Daoy (cell line): Measurements from ENCODE around the gene EFCAB14. TPM values are rescaled to one million over a fixed set of nuclear protein-coding genes. Genes with fewer than 3 reads are reported as not detected.
"Not testable (repeated sequence)": the region's sequence is repeated elsewhere in the genome, so short reads cannot be mapped to it uniquely, and the experiment has no call there.

Experiments
- DNase-seq: peaks from one replicate; pipeline ENCODE4 v3.0.0-alpha.2; 2015; ENCODE audit warnings: low read depth
- total RNA-seq: library from RNA; depleted of rRNA; stranded (reverse); fragments of >200 nt; shearing (Covaris generic); gene quantifications from 2 replicates; pipeline ENCODE4 v1.2.3, GENCODE V29; 2014

EFCAB14 gene
- total RNA-seq, 1 experiment from 2014 or later, result 45.9 TPM

GRCh38 chr1:46686255-46686654 lies 32.7 kb downstream of the EFCAB14 start:
- no peak for DNase-seq

- DNase-seq, result no peak
These were observed 34.2 kb downstream of the EFCAB14 start for GRCh38 chr1:46684670-46685069.

GRCh38 chr1:46682064-46682463 lies 36.9 kb downstream of the EFCAB14 start:
- DNase-seq, result no peak

GRCh38 chr1:46681333-46682034 lies 37.4 kb downstream of the EFCAB14 start:
- DNase-seq, result no peak

- DNase-seq, result no peak
These were observed 38.9 kb downstream of the EFCAB14 start for GRCh38 chr1:46679789-46680573.

DNA sequence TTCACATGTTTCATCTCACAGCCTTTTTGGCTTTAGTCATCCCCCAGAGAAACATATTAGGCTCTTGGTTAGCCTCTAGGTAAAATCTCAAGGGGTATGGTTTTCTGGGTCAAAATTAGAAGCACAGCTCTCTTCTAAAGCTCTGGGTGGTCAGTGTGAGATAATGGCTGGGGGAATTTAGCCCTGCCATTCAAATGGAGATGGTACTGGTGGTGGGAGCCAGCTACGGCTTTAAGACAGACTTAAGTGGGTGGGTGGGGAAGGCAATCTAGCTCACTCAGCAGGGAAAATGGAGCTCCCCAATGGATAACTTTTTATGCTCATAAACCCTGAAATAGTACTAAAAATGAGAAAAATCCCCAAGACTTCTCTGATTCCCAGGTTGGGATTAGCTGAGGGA lies 41.6 kb downstream of the EFCAB14 start:
- DNase-seq, result no peak

GRCh38 chr1:46676531-46676930 lies 42.4 kb downstream of the EFCAB14 start:
- DNase-seq, result no peak

DNA sequence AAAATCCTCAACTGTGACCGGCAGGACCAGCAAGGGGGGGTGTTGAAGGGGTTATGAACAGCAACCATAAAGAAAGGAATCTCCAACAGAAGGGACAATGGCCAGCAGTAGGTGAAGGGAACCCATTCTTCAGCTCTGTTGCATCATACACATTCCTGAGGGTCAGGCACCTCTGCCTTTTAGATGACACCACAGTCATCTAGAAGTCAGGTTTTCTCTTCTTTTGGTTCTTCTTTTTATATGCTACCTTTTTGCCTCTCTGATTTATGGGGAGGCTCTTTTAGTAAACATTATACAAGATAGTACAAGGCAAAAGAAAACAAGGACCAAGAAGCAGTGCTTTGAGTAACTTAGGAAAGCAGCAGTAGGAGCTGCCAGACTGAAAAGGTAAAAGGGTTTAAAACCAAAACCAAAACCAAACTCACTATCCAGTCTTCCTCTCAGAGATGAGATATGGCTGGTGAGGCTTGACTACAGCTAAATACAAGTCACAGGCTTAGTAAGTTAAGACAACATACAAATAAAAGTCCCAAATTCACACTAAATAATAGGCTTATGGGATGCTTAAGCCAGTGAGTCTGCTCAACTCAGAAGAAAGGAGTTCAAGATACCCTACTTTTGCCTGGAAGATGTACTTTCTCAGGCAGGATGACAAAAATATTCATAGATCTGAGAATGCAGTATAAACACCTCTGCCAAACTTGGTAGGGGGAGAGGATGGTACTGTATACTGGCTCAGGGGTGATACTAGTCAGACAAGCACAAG lies 43.2 kb downstream of the EFCAB14 start:
- DNase-seq, result no peak

GRCh38 chr1:46673749-46674182 lies 45.1 kb downstream of the EFCAB14 start:
- peak; percentile 37 for DNase-seq

GRCh38 chr1:46672696-46673095 lies 46.2 kb downstream of the EFCAB14 start:
- no peak for DNase-seq

DNA sequence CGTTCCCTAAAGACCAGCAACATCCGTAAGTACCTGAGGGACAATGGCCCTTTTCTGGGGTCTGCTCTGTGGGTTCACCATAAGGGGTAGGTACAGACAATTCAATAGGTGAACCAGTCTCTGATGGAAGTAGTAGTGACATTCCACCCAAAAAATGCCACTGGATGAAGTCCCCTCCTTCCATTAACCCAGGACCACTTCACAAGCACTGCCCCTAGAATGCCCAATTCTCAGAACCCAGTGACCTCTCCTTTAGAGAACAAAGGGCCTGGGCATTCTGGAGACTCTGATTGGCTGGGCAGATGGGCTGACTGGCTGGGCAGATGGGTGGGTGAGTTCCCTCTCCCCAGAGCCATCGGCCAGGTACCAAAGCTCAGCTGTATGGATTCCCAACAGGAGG lies 47.4 kb downstream of the EFCAB14 start, which contains the start of gene TEX38:
Gene TEX38, plus strand, starts transcription at position 301 of the 400 bp plus-strand sequence. Its CDS starts 81 bp downstream, at position 382.
- no peak for DNase-seq

DNA sequence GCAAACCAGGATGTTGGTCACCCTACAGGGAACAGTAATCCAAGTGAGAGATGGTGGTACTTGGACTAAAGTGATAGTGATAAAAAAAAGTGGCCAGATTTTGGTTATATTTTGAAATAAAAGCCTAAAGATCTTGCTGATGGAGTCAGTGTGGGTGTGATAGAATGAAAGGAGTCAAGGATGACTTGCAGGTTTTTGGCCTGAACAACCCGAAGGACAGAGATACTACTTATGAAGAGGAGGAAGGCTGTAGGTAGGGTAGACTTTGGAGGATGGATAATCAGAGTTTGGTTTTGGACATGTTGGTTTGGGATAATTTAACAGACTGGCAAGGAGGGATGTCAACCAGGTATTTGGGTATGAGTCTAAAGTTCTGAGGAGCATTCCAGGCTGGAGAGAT lies 48.8 kb downstream of the EFCAB14 start:
- DNase-seq, result no peak

- DNase-seq, result peak; percentile 88
These were observed 50.8 kb downstream of the EFCAB14 start, which contains the start of gene ATPAF1 for GRCh38 chr1:46667782-46668760. Gene ATPAF1, minus strand, starts transcription at chr1:46668364. Its CDS starts 42 bp downstream, at chr1:46668322.

GRCh38 chr1:46665983-46666382 lies 52.9 kb downstream of the EFCAB14 start:
- no peak for DNase-seq

GRCh38 chr1:46662919-46663318 lies 56.0 kb downstream of the EFCAB14 start:
- DNase-seq, result not testable (repeated sequence)

- not testable (repeated sequence) for DNase-seq
These were observed 58.8 kb downstream of the EFCAB14 start for GRCh38 chr1:46660116-46660515.

DNA sequence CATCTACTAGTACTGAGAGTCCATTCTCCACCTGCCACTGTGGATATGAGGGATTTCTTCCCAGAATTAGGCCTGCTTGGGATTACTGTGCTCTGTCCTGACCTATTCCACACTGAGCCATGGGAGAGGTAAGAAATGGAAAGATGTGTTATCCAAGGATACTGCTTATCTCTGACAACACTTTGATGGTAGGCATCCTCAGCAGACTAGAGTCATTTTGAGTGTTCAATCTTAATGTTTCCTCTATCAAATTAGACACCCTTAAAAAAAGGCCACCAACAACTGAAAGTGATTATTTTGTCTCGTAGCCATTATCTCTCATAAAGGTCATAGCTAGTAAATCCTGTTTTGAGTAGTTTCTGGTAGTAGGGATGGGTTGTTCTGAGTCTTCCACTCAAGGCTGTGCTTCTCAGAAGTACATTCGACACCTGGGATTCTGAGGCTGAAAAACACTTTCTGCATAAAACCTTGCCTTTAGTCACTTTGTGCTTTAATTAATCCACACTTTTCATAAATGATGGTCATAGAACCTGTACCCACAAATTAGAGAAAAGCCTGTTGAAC lies 59.5 kb downstream of the EFCAB14 start:
- no peak for DNase-seq

GRCh38 chr1:46657775-46658174 lies 61.1 kb downstream of the EFCAB14 start:
- DNase-seq, result no peak

- DNase-seq, result no peak
These were observed 62.3 kb downstream of the EFCAB14 start for GRCh38 chr1:46656643-46657042.

- DNase-seq, result no peak
These were observed 63.1 kb downstream of the EFCAB14 start for GRCh38 chr1:46655848-46656247.

DNA sequence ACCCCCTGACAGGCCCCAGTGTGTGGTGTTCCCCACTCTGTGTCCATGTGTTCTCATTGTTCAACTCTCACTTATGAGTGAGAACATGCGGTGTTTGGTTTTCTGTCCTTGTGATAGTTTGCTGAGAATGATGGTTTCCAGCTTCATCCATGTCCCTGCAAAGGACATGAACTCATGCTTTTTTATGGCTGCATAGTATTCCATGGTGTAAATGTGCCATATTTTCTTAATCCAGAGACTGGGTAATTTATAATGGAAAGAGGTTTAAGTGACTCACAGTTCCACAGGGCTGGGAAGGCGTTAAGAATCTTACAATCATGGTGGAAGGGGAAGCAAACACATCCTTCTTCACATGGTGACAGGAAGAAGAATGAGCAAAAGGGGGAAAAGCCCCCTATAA lies 64.2 kb downstream of the EFCAB14 start:
- not testable (repeated sequence) for DNase-seq
